Calu3 (cell line): ENCODE data around the gene ITPK1. TPM values are rescaled to one million over a fixed set of nuclear protein-coding genes. Genes with fewer than 3 reads are reported as not detected.

Source experiments
- BruUV-seq: library from RNA; stranded (reverse); fragments of 400-500 nt; replicated peaks from 2 replicates; lab custom pipeline; 2021; lab: Mats Ljungman, UMichigan
- CTCF ChIA-PET: fragments of 300-600 bp; sonication (Branson Sonifier 250); formaldehyde crosslinking; loops from one replicate; lab custom pipeline; 2022; ENCODE audit warnings: antibody characterized with exemption; lab: Charles Lee
- DNase-seq: peaks from one replicate; pipeline ENCODE4 v3.0.0; 2022
- H3K27ac Mint-ChIP-seq: one replicate; pipeline ENCODE4 v1.8.0; 2022; ENCODE audit warnings: mixed read lengths; ENCODE audit not compliant: unreplicated experiment
- H3K27me3 Mint-ChIP-seq: one replicate; pipeline ENCODE4 v1.8.0; 2022; ENCODE audit warnings: mixed read lengths; ENCODE audit not compliant: unreplicated experiment
- H3K36me3 Mint-ChIP-seq: one replicate; pipeline ENCODE4 v1.8.0; 2022; ENCODE audit warnings: mild to moderate bottlenecking, moderate library complexity, mixed read lengths; ENCODE audit not compliant: insufficient read depth, unreplicated experiment
- H3K4me1 Mint-ChIP-seq: one replicate; pipeline ENCODE4 v1.8.0; 2022; ENCODE audit warnings: mild to moderate bottlenecking, low read depth, mixed read lengths; ENCODE audit not compliant: unreplicated experiment
- H3K4me3 Mint-ChIP-seq: one replicate; pipeline ENCODE4 v1.8.0; 2022; ENCODE audit warnings: mild to moderate bottlenecking, low read depth, moderate library complexity, mixed read lengths; ENCODE audit not compliant: unreplicated experiment
- H3K9me3 Mint-ChIP-seq: one replicate; pipeline ENCODE4 v1.8.0; 2022; ENCODE audit warnings: low read depth, mixed read lengths; ENCODE audit not compliant: unreplicated experiment
- intact Hi-C: fragments of 100-400 bp; cut with micrococcal nuclease; formaldehyde crosslinking; loops from one replicate; pipeline ENCODE4 v1.10.0; 2022; ENCODE audit not compliant: unreplicated experiment
- total RNA-seq: library from RNA; stranded (reverse); gene quantifications from 2 replicates; pipeline ENCODE4 v1.2.3, GENCODE V29; 2022
- TF ChIP-seq, protein P1 (sequence below): fragments of 200-600 bp; IDR thresholded peaks from one replicate; pipeline ENCODE4 v1.8.0; 2022; ENCODE audit warnings: antibody characterized with exemption; ENCODE audit not compliant: unreplicated experiment

ITPK1 gene
- total RNA-seq, 1 experiment from 2014 or later, result 94.3 TPM

DNA sequence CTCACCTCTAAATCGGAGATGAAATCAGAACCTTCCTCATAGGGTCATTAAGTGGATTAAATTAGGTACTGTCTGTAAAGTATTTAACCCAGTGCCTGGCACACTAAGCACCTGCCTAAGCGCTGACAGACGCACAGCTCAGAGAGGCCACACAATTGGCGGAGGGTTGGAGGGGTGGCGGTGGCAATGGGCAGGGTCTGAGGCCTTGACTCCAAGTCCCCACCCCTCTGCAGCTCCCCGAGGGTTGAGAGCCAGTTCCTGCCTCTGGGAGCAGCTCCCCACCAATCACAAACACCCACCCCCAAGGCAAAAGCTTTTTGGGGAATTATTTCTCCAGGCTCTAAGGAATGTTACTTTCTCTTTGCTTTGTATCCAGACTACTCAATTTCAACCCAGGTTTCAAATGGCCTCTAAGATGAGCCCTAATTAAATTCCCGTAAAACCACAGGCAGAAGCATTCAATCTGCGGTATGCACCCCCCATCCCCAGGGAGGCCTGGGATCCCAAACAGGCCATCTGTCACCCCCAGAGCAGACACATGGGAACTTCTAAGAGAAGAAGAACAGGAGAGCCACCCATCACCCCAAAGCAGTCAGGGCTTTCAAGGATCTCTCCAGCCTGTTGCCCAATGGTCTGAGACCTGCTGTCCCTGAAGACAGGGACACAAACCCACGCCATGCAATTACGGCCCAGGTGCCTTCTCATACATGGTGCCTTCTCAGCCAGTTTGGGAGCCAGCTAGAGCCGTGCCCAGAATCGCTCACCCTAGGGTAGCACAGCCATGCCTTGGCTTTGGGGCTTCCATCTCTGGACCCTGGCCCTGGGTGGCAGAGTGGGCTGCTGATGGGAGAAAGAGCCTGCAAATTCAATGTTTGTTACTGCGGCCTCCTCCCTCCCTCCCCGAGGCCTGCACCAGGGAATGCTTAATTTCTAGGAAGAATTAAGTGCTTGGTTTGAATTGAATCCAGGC lies 126.7 kb downstream of the ITPK1 start:
- no peak overlapping the region for H3K27ac Mint-ChIP-seq
- CTCF ChIA-PET, result no interaction called here
- H3K36me3 Mint-ChIP-seq, result no peaks in the 10 kb centered on the region
- no peaks in the 10 kb centered on the region for H3K27me3 Mint-ChIP-seq
- no peaks in the 10 kb centered on the region for H3K9me3 Mint-ChIP-seq
- no TSS peak for BruUV-seq
- intact Hi-C loops, result no loop called here
- no peak for DNase-seq
- TF ChIP-seq, protein P1, sequence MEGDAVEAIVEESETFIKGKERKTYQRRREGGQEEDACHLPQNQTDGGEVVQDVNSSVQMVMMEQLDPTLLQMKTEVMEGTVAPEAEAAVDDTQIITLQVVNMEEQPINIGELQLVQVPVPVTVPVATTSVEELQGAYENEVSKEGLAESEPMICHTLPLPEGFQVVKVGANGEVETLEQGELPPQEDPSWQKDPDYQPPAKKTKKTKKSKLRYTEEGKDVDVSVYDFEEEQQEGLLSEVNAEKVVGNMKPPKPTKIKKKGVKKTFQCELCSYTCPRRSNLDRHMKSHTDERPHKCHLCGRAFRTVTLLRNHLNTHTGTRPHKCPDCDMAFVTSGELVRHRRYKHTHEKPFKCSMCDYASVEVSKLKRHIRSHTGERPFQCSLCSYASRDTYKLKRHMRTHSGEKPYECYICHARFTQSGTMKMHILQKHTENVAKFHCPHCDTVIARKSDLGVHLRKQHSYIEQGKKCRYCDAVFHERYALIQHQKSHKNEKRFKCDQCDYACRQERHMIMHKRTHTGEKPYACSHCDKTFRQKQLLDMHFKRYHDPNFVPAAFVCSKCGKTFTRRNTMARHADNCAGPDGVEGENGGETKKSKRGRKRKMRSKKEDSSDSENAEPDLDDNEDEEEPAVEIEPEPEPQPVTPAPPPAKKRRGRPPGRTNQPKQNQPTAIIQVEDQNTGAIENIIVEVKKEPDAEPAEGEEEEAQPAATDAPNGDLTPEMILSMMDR, result no peak
- peaks cover 23% of the 10 kb centered on the region for H3K4me1 Mint-ChIP-seq
- H3K4me3 Mint-ChIP-seq, result no peak overlapping the region

DNA sequence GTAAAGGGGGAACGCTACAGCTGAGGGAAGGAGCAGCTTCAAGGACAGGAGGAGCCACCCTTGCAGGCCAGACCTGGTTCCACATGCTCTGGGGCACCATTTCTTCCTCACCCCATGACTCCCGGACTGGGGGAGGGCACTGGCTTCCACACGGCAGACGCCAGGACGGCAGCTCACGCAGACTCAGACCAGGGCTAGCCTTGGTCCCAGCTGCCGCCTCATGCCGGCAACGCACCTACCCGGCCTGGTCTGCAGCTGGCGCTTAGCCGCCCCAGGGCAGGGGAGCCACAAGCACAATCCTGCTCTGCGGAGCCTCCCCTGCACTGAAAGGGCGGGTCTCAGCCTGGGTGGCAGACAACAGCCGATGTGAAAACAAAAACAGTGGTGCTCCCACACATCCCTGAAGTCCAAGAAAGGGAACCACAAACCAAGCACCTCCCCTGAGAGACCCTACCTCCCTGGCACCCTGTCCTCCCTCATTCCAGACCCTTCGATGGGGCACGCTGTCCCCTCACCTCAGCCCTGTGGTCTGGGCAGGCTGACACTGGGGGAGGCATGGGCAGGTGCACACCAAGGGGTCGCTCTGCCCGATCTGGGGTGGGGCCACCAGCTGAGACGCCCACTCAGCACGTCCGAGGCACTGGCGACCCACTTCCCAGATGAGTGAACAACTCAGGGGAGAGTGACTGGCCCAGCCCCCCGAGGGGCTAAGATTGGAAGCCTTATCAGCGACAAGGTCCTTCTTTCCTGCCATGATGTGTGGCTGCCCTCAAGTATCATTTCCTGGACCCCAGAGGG lies 127.8 kb downstream of the ITPK1 start:
- BruUV-seq, result no TSS peak

DNA sequence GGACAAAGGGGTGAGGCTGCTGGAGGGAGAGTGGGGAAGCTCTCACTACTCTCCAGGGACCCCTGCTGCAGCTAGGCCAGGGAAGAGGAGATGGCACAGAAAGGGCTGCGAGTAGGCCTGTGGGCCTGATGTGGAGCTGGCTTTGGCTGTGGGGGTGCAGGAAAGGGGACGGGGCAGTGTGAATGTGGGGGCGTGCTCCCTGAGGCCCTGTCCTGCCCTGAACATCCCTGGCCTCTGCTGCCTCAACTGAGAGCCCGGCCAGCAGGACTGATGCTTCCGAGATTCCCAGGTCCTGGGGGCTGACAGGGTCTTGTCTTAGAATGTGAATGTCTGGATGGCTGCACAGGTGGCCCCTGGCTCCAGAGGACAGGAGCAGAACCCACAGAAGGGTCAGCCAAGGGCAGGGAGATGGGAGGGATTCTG lies 128.6 kb downstream of the ITPK1 start:
- TF ChIP-seq, protein P1, result no peak
- Mint-ChIP-seq H3K4me1 (peaks cover 23% of the 10 kb centered on the region), H3K36me3 (no peaks in the 10 kb centered on the region), H3K27me3 (no peaks in the 10 kb centered on the region), H3K9me3 (no peaks in the 10 kb centered on the region), H3K4me3 (no peak overlapping the region), H3K27ac (no peak overlapping the region)
- CTCF ChIA-PET, result interaction anchor here (1.3 kb wide), 1 partner anchor 45 kb away, joined by 3 read pairs; no protein-coding TSS in a partner anchor
- intact Hi-C loops, result no loop called here
- no TSS peak for BruUV-seq
- no peak for DNase-seq

More for the DNA sequence above, 127.8 kb downstream of the ITPK1 start:
- CTCF ChIA-PET, result no interaction called here
- Mint-ChIP-seq H3K9me3 (no peaks in the 10 kb centered on the region), H3K36me3 (no peaks in the 10 kb centered on the region), H3K27ac (no peak overlapping the region), H3K4me1 (peaks cover 23% of the 10 kb centered on the region), H3K27me3 (no peaks in the 10 kb centered on the region), H3K4me3 (no peak overlapping the region)
- intact Hi-C loops, result no loop called here
- DNase-seq, result no peak
- TF ChIP-seq, protein P1, result no peak

DNA sequence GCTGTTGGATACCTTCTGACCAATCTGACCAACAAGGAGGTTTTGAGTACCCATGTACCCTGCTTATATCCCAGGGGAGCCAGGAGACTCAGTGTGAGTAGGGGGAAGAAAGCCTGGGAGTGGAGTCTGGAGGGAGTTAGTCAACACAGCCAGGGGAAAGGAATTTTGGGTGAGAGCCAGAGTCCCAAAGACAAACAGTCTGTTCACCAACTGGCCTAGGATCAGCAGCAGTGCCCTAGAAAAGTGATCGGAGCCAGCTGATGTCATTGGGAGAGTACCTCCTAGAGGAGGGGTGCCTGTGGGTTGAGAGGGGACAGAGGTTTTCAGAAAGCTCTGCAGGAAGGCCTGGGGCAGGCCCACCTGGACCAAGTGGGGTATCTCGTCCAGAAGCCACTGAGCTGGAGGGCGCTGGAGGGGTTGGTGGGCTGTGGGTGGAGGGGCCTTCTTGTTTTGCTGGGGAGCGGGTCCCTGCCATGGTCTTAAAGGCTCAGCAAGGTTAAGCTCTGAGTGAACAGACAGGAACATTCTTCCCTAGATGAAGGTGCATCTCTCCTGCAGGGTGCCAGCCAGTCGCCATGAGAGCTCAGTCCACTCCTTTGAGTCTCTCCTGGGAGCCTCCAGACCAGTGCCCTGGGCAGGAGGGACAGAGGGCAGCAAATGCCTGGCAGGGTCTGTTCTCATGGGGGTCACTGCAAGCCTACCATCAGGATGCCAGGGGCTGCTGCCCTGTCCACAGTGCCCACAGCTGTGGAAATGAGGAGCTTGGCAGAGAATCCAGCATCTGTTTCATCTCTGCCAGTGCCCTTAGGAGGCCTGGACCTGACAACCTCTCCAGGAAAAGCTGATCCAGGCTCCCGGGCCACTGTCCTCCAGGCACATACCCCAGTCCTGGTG lies 129.2 kb downstream of the ITPK1 start:
- intact Hi-C loops, result no loop called here
- no TSS peak for BruUV-seq
- TF ChIP-seq, protein P1, result no peak
- no peaks in the 10 kb centered on the region for H3K27me3 Mint-ChIP-seq
- peaks cover 23% of the 10 kb centered on the region for H3K4me1 Mint-ChIP-seq
- no peaks in the 10 kb centered on the region for H3K9me3 Mint-ChIP-seq
- peaks cover 3% of the 10 kb centered on the region for H3K36me3 Mint-ChIP-seq
- no peak overlapping the region for H3K4me3 Mint-ChIP-seq
- peak; percentile 34 for DNase-seq
- H3K27ac Mint-ChIP-seq, result no peak overlapping the region
- CTCF ChIA-PET, result interaction anchor here (0.7 to 1.4 kb wide), 3 partner anchors 46 to 127 kb away, joined by 3 to 4 read pairs (median 3); no protein-coding TSS in a partner anchor
